Right atrium auricular region (tissue), 2 donors: ENCODE data around the gene TMEM108. TPM values are rescaled to one million over a fixed set of nuclear protein-coding genes. Genes with fewer than 3 reads are reported as not detected.

Experiments used
- DNase-seq: peaks from one replicate; pipeline ENCODE4 v3.0.0-alpha.2; 2019; ENCODE audit warnings: low spot score
- H3K27ac ChIP-seq, 2 donors: fragments of 200-600 bp; sonication (generic); 1 replicate in 1 of 2; 2 replicates in 1 of 2; pipeline ENCODE4 v1.5.1; 2016 to 2019
- H3K27me3 ChIP-seq, 2 donors: fragments of 200-600 bp; sonication (generic); one replicate each; pipeline versions ENCODE4 v1.5.1 to v1.6.0; 2017 to 2019
- H3K36me3 ChIP-seq: fragments of 200-600 bp; sonication (generic); one replicate; pipeline ENCODE4 v1.5.1; 2016
- H3K4me1 ChIP-seq, 2 donors: fragments of 200-600 bp; sonication (generic); one replicate each; pipeline versions ENCODE4 v1.5.1 to v1.6.0; 2017 to 2019
- H3K4me3 ChIP-seq, 2 donors: fragments of 200-600 bp; sonication (generic); 1 replicate in 1 of 2; 2 replicates in 1 of 2; pipeline ENCODE4 v1.5.1; 2017 to 2019; ENCODE audit warnings: mild to moderate bottlenecking in 1 of 2, moderate library complexity in 1 of 2
- H3K9me3 ChIP-seq, 2 donors: fragments of 200-600 bp; sonication (generic); one replicate each; pipeline ENCODE4 v1.5.1; 2019
- total RNA-seq, 2 donors: library from RNA; depleted of rRNA; stranded (reverse); fragments of >200 nt; gene quantifications; one replicate each; pipeline ENCODE4 v1.1.0, GENCODE V29; 2016
- TF ChIP-seq, protein P1 (sequence below), 2 donors: fragments of 200-600 bp; sonication (generic); IDR thresholded peaks; one replicate each; pipeline ENCODE4 v1.5.1; 2019; ENCODE audit warnings: antibody characterized with exemption in 2 of 2

TMEM108 gene
- total RNA-seq, 2 donors from 2014 or later, result 5.1 to 5.3 TPM

DNA sequence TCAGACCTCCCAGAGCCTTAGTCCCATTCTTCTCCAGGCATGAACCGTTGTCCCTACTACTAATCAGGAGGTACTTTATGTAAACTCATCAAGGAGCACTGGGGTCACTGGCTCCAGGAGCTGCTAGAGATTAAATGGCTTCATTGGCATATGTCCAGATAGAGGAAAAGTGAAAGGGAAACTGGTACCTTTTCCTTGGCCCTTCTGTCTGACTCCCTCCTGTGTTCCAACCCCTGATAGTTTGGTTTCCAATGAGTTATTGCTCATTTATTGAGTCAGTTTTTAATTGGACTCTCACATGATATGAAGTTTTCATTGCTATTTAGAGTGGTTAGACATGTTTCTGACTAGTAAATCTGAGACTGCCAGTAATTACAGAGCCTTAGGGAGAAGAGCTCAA is 231.2 kb downstream of the TMEM108 start:
- Histone ChIP-seq H3K4me1 (peaks cover 0 to 13% of the 10 kb centered on the region in 2 donors), H3K27ac (peak overlapping the region; percentile 14 to 34), H3K36me3 (no peaks in the 10 kb centered on the region), H3K4me3 (no peak overlapping the region), H3K9me3 (no peaks in the 10 kb centered on the region), H3K27me3 (no peaks in the 10 kb centered on the region)
- DNase-seq, result no peak
- TF ChIP-seq, protein P1, sequence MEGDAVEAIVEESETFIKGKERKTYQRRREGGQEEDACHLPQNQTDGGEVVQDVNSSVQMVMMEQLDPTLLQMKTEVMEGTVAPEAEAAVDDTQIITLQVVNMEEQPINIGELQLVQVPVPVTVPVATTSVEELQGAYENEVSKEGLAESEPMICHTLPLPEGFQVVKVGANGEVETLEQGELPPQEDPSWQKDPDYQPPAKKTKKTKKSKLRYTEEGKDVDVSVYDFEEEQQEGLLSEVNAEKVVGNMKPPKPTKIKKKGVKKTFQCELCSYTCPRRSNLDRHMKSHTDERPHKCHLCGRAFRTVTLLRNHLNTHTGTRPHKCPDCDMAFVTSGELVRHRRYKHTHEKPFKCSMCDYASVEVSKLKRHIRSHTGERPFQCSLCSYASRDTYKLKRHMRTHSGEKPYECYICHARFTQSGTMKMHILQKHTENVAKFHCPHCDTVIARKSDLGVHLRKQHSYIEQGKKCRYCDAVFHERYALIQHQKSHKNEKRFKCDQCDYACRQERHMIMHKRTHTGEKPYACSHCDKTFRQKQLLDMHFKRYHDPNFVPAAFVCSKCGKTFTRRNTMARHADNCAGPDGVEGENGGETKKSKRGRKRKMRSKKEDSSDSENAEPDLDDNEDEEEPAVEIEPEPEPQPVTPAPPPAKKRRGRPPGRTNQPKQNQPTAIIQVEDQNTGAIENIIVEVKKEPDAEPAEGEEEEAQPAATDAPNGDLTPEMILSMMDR (IDR thresholded peaks at IDR 0.05), result no peak

DNA sequence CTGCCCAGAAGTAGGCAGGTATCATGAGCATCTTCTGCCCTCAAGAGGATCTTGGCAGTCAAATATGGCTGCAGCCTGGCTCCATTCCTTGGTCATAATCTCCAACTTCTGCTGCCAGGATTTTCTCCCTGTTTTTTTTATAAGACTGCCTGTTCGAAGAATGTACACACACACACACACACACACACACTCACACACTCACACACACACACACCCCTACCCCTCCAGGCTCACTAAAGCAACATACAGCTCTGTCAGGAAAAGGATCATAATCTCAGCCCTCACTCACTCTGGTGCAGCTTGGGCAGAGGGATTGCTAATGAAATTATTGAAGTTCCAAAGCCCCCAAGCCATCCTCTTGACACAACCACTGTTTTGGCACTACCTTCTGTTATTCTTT is 232.4 kb downstream of the TMEM108 start:
- Histone ChIP-seq H3K4me1 (peaks cover 0 to 13% of the 10 kb centered on the region in 2 donors), H3K27ac (no peak overlapping the region), H3K36me3 (no peaks in the 10 kb centered on the region), H3K27me3 (no peaks in the 10 kb centered on the region), H3K9me3 (no peaks in the 10 kb centered on the region), H3K4me3 (no peak overlapping the region)
- TF ChIP-seq, protein P1 (IDR thresholded peaks at IDR 0.05), result no peak
- DNase-seq, result no peak

DNA sequence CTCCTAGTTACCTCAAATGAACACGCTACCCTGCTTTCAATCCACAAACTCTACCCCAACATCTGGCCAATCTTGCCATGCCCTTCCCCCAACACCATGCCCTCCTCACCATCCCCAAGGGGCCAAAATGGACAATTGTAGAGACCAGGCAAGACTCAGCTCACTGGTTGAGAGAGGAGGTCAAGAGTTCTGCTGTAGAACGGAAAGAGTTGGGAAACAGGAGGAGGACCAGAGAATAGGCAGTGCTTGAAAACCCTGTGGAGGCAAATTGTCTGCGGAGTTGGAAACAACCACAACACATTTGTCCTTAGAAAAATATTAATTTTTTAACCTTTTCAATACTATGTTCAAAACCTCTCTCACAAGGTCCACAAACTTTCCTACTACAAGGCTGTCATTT is 232.9 kb downstream of the TMEM108 start:
- H3K4me1 ChIP-seq, result peaks cover 0 to 13% of the 10 kb centered on the region in 2 donors
- TF ChIP-seq, protein P1 (IDR thresholded peaks at IDR 0.05), result no peak
- no peaks in the 10 kb centered on the region for H3K27me3 ChIP-seq
- H3K27ac ChIP-seq, result no peak overlapping the region
- no peaks in the 10 kb centered on the region for H3K36me3 ChIP-seq
- DNase-seq, result no peak
- H3K4me3 ChIP-seq, result no peak overlapping the region
- no peaks in the 10 kb centered on the region for H3K9me3 ChIP-seq

DNA sequence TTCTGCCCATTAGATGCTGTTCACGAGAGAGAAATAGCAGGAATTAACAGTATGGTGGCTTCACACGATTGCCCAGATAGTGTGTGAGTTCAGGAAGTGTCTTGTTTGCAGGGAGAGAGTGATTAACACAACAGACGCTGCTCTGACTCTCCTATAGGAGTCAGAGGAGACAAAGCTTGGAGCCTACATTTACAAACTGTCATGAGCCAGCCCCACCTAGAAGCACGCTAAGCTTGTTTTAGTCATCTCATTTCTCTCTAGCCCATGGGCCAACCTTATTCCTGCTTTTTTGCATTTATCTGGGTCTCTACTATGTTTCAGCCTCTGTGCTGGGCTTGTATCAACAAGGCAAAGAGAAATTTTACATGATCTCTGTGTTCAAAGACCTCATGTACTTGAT is 233.3 kb downstream of the TMEM108 start:
- no peaks in the 10 kb centered on the region for H3K9me3 ChIP-seq

DNA sequence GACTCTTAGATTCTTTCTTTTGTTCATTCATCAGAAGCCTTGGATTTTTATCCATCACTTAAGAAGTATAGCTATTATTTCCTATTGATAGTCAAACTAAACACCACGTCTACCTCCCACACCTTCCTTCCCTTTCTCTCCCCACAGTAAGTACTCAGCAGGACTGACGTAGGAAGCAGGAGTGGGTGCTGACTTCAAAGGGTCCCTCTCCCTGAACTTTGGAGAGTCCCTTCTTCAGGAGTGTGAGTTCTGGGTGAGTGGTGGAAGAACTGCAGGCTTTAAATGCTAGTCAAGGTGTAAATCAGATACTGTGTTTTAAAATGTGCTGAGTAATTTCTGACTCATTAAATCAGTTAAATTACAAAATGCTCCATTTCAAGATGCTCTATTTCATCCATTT is 235.2 kb downstream of the TMEM108 start:
- Histone ChIP-seq H3K4me1 (peaks cover 0 to 18% of the 10 kb centered on the region in 2 donors), H3K4me3 (no peak overlapping the region), H3K36me3 (no peaks in the 10 kb centered on the region), H3K27me3 (no peaks in the 10 kb centered on the region), H3K27ac (no peak overlapping the region), H3K9me3 (no peaks in the 10 kb centered on the region)
- TF ChIP-seq, protein P1 (IDR thresholded peaks at IDR 0.05), result no peak
- DNase-seq, result no peak

More for the DNA sequence above, 233.3 kb downstream of the TMEM108 start:
- peaks cover 0 to 13% of the 10 kb centered on the region in 2 donors for H3K4me1 ChIP-seq
- no peaks in the 10 kb centered on the region for H3K36me3 ChIP-seq
- TF ChIP-seq, protein P1 (IDR thresholded peaks at IDR 0.05), result no peak
- DNase-seq, result no peak
- no peaks in the 10 kb centered on the region for H3K27me3 ChIP-seq
- H3K4me3 ChIP-seq, result no peak overlapping the region
- no peak overlapping the region for H3K27ac ChIP-seq

DNA sequence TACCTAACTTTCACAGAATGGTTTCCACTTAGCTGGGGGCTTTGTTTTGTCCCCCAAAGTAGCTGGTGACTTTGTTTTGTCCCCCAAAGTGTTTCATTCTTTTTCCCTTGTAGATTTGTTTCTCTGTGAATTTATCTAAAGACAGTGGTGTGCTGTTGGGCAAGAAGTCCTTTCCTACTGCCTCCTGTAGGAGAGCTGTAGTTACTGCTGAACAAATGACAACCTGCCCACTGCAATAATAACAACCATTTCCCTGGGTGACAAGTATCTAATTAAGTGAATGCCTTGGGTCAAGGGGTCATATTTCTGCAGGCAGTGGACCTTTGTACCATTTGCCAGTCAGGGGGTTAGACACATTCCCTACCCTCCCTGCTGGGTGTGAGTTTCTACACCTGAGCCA is 236.3 kb downstream of the TMEM108 start:
- H3K27ac ChIP-seq, result no peak overlapping the region
- TF ChIP-seq, protein P1 (IDR thresholded peaks at IDR 0.05), result no peak
- H3K4me3 ChIP-seq, result no peak overlapping the region
- peaks cover 0 to 6% of the 10 kb centered on the region in 2 donors for H3K4me1 ChIP-seq
- H3K36me3 ChIP-seq, result no peaks in the 10 kb centered on the region
- H3K27me3 ChIP-seq, result no peaks in the 10 kb centered on the region
- no peak for DNase-seq
- H3K9me3 ChIP-seq, result no peaks in the 10 kb centered on the region
